Activated CD4-positive, alpha-beta memory T cell treated with anti-CD3 and anti-CD28 coated beads, Interleukin-2, amount 10 ng/mL, durations not matched to agents 7 days and 5 days (primary cell): ENCODE data around the gene ZFYVE9. TPM values are rescaled to one million over a fixed set of nuclear protein-coding genes. Genes with fewer than 3 reads are reported as not detected.

Experiments
- CTCF ChIA-PET: fragments of 350-600 bp; sonication (Branson Sonifier 250); formaldehyde crosslinking; loops from one replicate; lab custom pipeline; 2021; ENCODE audit warnings: antibody characterized with exemption, inconsistent platforms; lab: Charles Lee
- POLR2A ChIA-PET: fragments of 350-600 bp; sonication (Branson Sonifier 250); formaldehyde crosslinking; loops from one replicate; lab custom pipeline; 2021; ENCODE audit warnings: antibody characterized with exemption; lab: Charles Lee
- DNase-seq: peaks from one replicate; pipeline ENCODE4 v3.0.0-alpha.2; 2020
- H3K27ac Mint-ChIP-seq: one replicate; pipeline ENCODE4 v1.8.0; 2021; ENCODE audit warnings: mild to moderate bottlenecking, mixed read lengths
- H3K27me3 Mint-ChIP-seq: one replicate; pipeline ENCODE4 v1.8.0; 2021; ENCODE audit warnings: mixed read lengths
- H3K36me3 Mint-ChIP-seq: one replicate; pipeline ENCODE4 v1.8.0; 2021; ENCODE audit warnings: low read depth, mixed read lengths
- H3K4me1 Mint-ChIP-seq: one replicate; pipeline ENCODE4 v1.8.0; 2021; ENCODE audit warnings: mixed read lengths
- H3K4me3 Mint-ChIP-seq: one replicate; pipeline ENCODE4 v1.8.0; 2021; ENCODE audit warnings: mild to moderate bottlenecking, mixed read lengths
- H3K9me3 Mint-ChIP-seq: one replicate; pipeline ENCODE4 v1.8.0; 2021; ENCODE audit warnings: mixed read lengths
- total RNA-seq, 2 experiments: library from RNA; stranded (reverse); gene quantifications; one replicate each; pipeline ENCODE4 v1.2.3, GENCODE V29; 2021

ZFYVE9 gene
- total RNA-seq, 2 experiments from 2014 or later, result 0.30 to 0.35 TPM

GRCh38 chr1:52210044-52210443 lies 68.2 kb downstream of the ZFYVE9 start:
- Mint-ChIP-seq H3K36me3 (no peaks in the 10 kb centered on the region), H3K27ac (no peak overlapping the region), H3K4me3 (no peak overlapping the region), H3K4me1 (no peaks in the 10 kb centered on the region), H3K27me3 (no peaks in the 10 kb centered on the region), H3K9me3 (no peaks in the 10 kb centered on the region)
- CTCF ChIA-PET, result no interaction called here
- DNase-seq, result no peak
- POLR2A ChIA-PET, result no interaction called here

GRCh38 chr1:52216907-52217458 lies 75.1 kb downstream of the ZFYVE9 start:
- POLR2A ChIA-PET, result no interaction called here
- Mint-ChIP-seq H3K36me3 (peaks cover 11% of the 10 kb centered on the region), H3K4me3 (no peak overlapping the region), H3K27me3 (no peaks in the 10 kb centered on the region), H3K4me1 (no peaks in the 10 kb centered on the region), H3K27ac (no peak overlapping the region), H3K9me3 (peaks cover 30% of the 10 kb centered on the region)
- no peak for DNase-seq
- CTCF ChIA-PET, result interaction anchor here (1.2 kb wide), 1 partner anchor 11 kb away, joined by 3 read pairs; no protein-coding TSS in a partner anchor

GRCh38 chr1:52225174-52225573 lies 83.3 kb downstream of the ZFYVE9 start:
- H3K9me3 Mint-ChIP-seq, result peaks cover 15% of the 10 kb centered on the region
- H3K36me3 Mint-ChIP-seq, result no peaks in the 10 kb centered on the region
- no peaks in the 10 kb centered on the region for H3K4me1 Mint-ChIP-seq
- CTCF ChIA-PET, result no interaction called here
- no peak for DNase-seq
- no peak overlapping the region for H3K4me3 Mint-ChIP-seq
- POLR2A ChIA-PET, result no interaction called here
- H3K27me3 Mint-ChIP-seq, result peaks cover 3% of the 10 kb centered on the region
- no peak overlapping the region for H3K27ac Mint-ChIP-seq

GRCh38 chr1:52229494-52229893 lies 87.6 kb downstream of the ZFYVE9 start:
- Mint-ChIP-seq H3K9me3 (peaks cover 15% of the 10 kb centered on the region), H3K4me1 (no peaks in the 10 kb centered on the region), H3K27ac (no peak overlapping the region), H3K27me3 (peaks cover 3% of the 10 kb centered on the region), H3K36me3 (no peaks in the 10 kb centered on the region), H3K4me3 (no peak overlapping the region)
- DNase-seq, result no peak
- ChIA-PET CTCF (no interaction called here), POLR2A (no interaction called here)

- no peaks in the 10 kb centered on the region for H3K9me3 Mint-ChIP-seq
- ChIA-PET CTCF (no interaction called here), POLR2A (no interaction called here)
- no peak overlapping the region for H3K4me3 Mint-ChIP-seq
- no peak for DNase-seq
- no peaks in the 10 kb centered on the region for H3K27me3 Mint-ChIP-seq
- no peaks in the 10 kb centered on the region for H3K4me1 Mint-ChIP-seq
- no peaks in the 10 kb centered on the region for H3K36me3 Mint-ChIP-seq
- no peak overlapping the region for H3K27ac Mint-ChIP-seq
Measured at GRCh38 chr1:52233463-52233862, 91.6 kb downstream of the ZFYVE9 start.

- H3K9me3 Mint-ChIP-seq, result no peaks in the 10 kb centered on the region
- no peak overlapping the region for H3K27ac Mint-ChIP-seq
- H3K36me3 Mint-ChIP-seq, result no peaks in the 10 kb centered on the region
- H3K27me3 Mint-ChIP-seq, result no peaks in the 10 kb centered on the region
- CTCF ChIA-PET, result no interaction called here
- H3K4me3 Mint-ChIP-seq, result no peak overlapping the region
- POLR2A ChIA-PET, result no interaction called here
- no peak for DNase-seq
- H3K4me1 Mint-ChIP-seq, result no peaks in the 10 kb centered on the region
Measured at GRCh38 chr1:52234014-52234413, 92.1 kb downstream of the ZFYVE9 start.

GRCh38 chr1:52234708-52235107 lies 92.8 kb downstream of the ZFYVE9 start:
- Mint-ChIP-seq H3K9me3 (no peaks in the 10 kb centered on the region), H3K4me1 (no peaks in the 10 kb centered on the region), H3K27me3 (no peaks in the 10 kb centered on the region), H3K36me3 (no peaks in the 10 kb centered on the region), H3K4me3 (no peak overlapping the region), H3K27ac (no peak overlapping the region)
- no peak for DNase-seq
- CTCF ChIA-PET, result interaction anchor here (0.5 kb wide), 1 partner anchor 57 kb away, joined by 4 read pairs; no protein-coding TSS in a partner anchor
- POLR2A ChIA-PET, result no interaction called here

- H3K4me1 Mint-ChIP-seq, result no peaks in the 10 kb centered on the region
- ChIA-PET POLR2A (no interaction called here), CTCF (no interaction called here)
- no peaks in the 10 kb centered on the region for H3K27me3 Mint-ChIP-seq
- no peaks in the 10 kb centered on the region for H3K36me3 Mint-ChIP-seq
- no peak overlapping the region for H3K27ac Mint-ChIP-seq
- no peaks in the 10 kb centered on the region for H3K9me3 Mint-ChIP-seq
- no peak for DNase-seq
- no peak overlapping the region for H3K4me3 Mint-ChIP-seq
Measured at GRCh38 chr1:52235646-52236045, 93.8 kb downstream of the ZFYVE9 start.

- H3K36me3 Mint-ChIP-seq, result no peaks in the 10 kb centered on the region
- POLR2A ChIA-PET, result no interaction called here
- no peaks in the 10 kb centered on the region for H3K9me3 Mint-ChIP-seq
- no peaks in the 10 kb centered on the region for H3K4me1 Mint-ChIP-seq
- CTCF ChIA-PET, result no interaction called here
- no peak overlapping the region for H3K27ac Mint-ChIP-seq
- H3K27me3 Mint-ChIP-seq, result no peaks in the 10 kb centered on the region
- H3K4me3 Mint-ChIP-seq, result no peak overlapping the region
- DNase-seq, result no peak
Measured at GRCh38 chr1:52237430-52237829, 95.5 kb downstream of the ZFYVE9 start.

GRCh38 chr1:52238474-52238873 lies 96.6 kb downstream of the ZFYVE9 start:
- POLR2A ChIA-PET, result no interaction called here
- Mint-ChIP-seq H3K27me3 (no peaks in the 10 kb centered on the region), H3K27ac (no peak overlapping the region), H3K4me1 (no peaks in the 10 kb centered on the region), H3K4me3 (no peak overlapping the region), H3K36me3 (no peaks in the 10 kb centered on the region), H3K9me3 (no peaks in the 10 kb centered on the region)
- DNase-seq, result no peak
- CTCF ChIA-PET, result no interaction called here

- ChIA-PET POLR2A (no interaction called here), CTCF (no interaction called here)
- DNase-seq, result no peak
- Mint-ChIP-seq H3K27me3 (no peaks in the 10 kb centered on the region), H3K4me3 (no peak overlapping the region), H3K4me1 (no peaks in the 10 kb centered on the region), H3K27ac (no peak overlapping the region), H3K36me3 (no peaks in the 10 kb centered on the region), H3K9me3 (no peaks in the 10 kb centered on the region)
Measured at GRCh38 chr1:52238887-52239707, 97.2 kb downstream of the ZFYVE9 start.

- Mint-ChIP-seq H3K4me1 (no peaks in the 10 kb centered on the region), H3K27me3 (no peaks in the 10 kb centered on the region), H3K36me3 (no peaks in the 10 kb centered on the region), H3K4me3 (no peak overlapping the region), H3K9me3 (no peaks in the 10 kb centered on the region), H3K27ac (no peak overlapping the region)
- no peak for DNase-seq
- ChIA-PET POLR2A (no interaction called here), CTCF (no interaction called here)
Measured at GRCh38 chr1:52239708-52240001, 97.8 kb downstream of the ZFYVE9 start.

- no peaks in the 10 kb centered on the region for H3K4me1 Mint-ChIP-seq
- H3K36me3 Mint-ChIP-seq, result no peaks in the 10 kb centered on the region
- POLR2A ChIA-PET, result interaction anchor here (0.8 kb wide), 1 partner anchor 36 kb away, joined by 3 read pairs; no protein-coding TSS in a partner anchor
- H3K27me3 Mint-ChIP-seq, result no peaks in the 10 kb centered on the region
- no peak overlapping the region for H3K27ac Mint-ChIP-seq
- H3K4me3 Mint-ChIP-seq, result no peak overlapping the region
- CTCF ChIA-PET, result interaction anchor here (0.6 kb wide), 1 partner anchor 99 kb away, joined by 3 read pairs; the partner anchor contains the start of gene ZFYVE9
- no peaks in the 10 kb centered on the region for H3K9me3 Mint-ChIP-seq
- no peak for DNase-seq
Measured at GRCh38 chr1:52240592-52241210, 98.8 kb downstream of the ZFYVE9 start.
